K562 (cell line): ENCODE measurements around the gene WIPF2. TPM values are rescaled to one million over a fixed set of nuclear protein-coding genes. Genes with fewer than 3 reads are reported as not detected.
A peak's percentile ranks its signal among the peaks of the same experiment; 100 is the strongest.
"Not testable (repeated sequence)": the region's sequence is repeated elsewhere in the genome, so short reads cannot be mapped to it uniquely, and the experiment has no call there.

Experiments
- ATAC-seq: fragments of 200-7000 bp; cut with Tn5 transposase; 3 replicates; pipeline ENCODE4 v1.9.1; 2020; ENCODE audit warnings: moderate library complexity
- BruUV-seq: library from RNA; stranded (reverse); fragments of 400-500 nt; replicated peaks from 2 replicates; lab custom pipeline; 2021; lab: Mats Ljungman, UMichigan
- CTCF ChIA-PET: fragments of 300-600 bp; formaldehyde crosslinking; extraction: SDS; loops from one replicate; lab custom pipeline; 2021; ENCODE audit warnings: low intra/inter-chr PET ratio; lab: Yijun Ruan, JAX
- POLR2A ChIA-PET: fragments of 300-600, 350-650 bp; sonication (Branson Sonifier 250); formaldehyde crosslinking; extraction: SDS; loops from one replicate; lab custom pipeline; 2021; ENCODE audit warnings: antibody characterized with exemption, inconsistent platforms; lab: Yijun Ruan, JAX
- DNase-seq, 4 experiments: peaks; one replicate each; pipeline versions ENCODE4 v3.0.0 to v3.0.0-alpha.2; 2011 to 2018; ENCODE audit warnings: low spot score in 3 of 4, mixed read lengths in 3 of 4; ENCODE audit errors: extremely low read depth in 1 of 4
- FAIRE-seq: peaks from 2 replicates; lab custom pipeline; 2011; peaks lifted over from hg19 to GRCh38; lab: Jason Lieb, UNC
- H2AFZ ChIP-seq: 2 replicates; pipeline ENCODE4 v1.6.0; 2011; ENCODE audit warnings: low read depth, low read length, control low read depth, inconsistent platforms
- H3K27ac ChIP-seq: fragments of 200-600 bp; 3 replicates; pipeline ENCODE4 v1.8.0; 2011; ENCODE audit warnings: low read depth, mild to moderate bottlenecking, control low read depth, inconsistent platforms, low read length, moderate library complexity, mixed read lengths; ENCODE audit errors: extremely low read depth
- H3K27me3 ChIP-seq, 2 experiments: fragments of 300-600 bp in 1 of 2; 2 replicates in 1 of 2; 3 replicates in 1 of 2; pipeline versions ENCODE4 v1.6.0 to v1.8.0; 2011; ENCODE audit warnings: inconsistent platforms in 2 of 2, low read length in 2 of 2, mild to moderate bottlenecking in 1 of 2, mixed read lengths in 1 of 2, moderate library complexity in 1 of 2; ENCODE audit not compliant: control insufficient read depth in 2 of 2, insufficient read depth in 2 of 2
- H3K36me3 ChIP-seq: fragments of 300-600 bp; 3 replicates; pipeline ENCODE4 v1.8.0; 2011; ENCODE audit warnings: mild to moderate bottlenecking, low read length, inconsistent platforms; ENCODE audit not compliant: control insufficient read depth, insufficient read depth
- H3K4me1 ChIP-seq, 2 experiments: fragments of 200-600 bp in 1 of 2; replicated peaks in 1 of 2; 2 replicates in 1 of 2; 3 replicates in 1 of 2; pipeline versions ENCODE4 v1.5.1 to v1.8.0; 2011; ENCODE audit warnings: inconsistent platforms in 2 of 2, low read length in 2 of 2, mild to moderate bottlenecking in 1 of 2, mixed read lengths in 1 of 2, moderate library complexity in 1 of 2; ENCODE audit not compliant: control insufficient read depth in 2 of 2, insufficient read depth in 2 of 2
- H3K4me2 ChIP-seq: 2 replicates; pipeline ENCODE4 v1.6.1; 2011; ENCODE audit warnings: low read length, control low read depth, inconsistent platforms, mixed read lengths; ENCODE audit not compliant: insufficient read depth
- H3K4me3 ChIP-seq: fragments of 200-600 bp; sonication (generic), shearing (Covaris generic); 2 replicates; pipeline ENCODE4 v1.5.1; 2016; ENCODE audit warnings: control low read depth, inconsistent platforms
- H3K79me2 ChIP-seq: fragments of 200-600 bp; 3 replicates; pipeline ENCODE4 v1.8.0; 2011; ENCODE audit warnings: low read length, inconsistent platforms; ENCODE audit not compliant: control insufficient read depth, insufficient read depth
- H3K9ac ChIP-seq, 2 experiments: 2 replicates each; pipeline versions ENCODE4 v1.6.0 to v1.6.1; 2011; ENCODE audit warnings: low read depth in 2 of 2, low read length in 2 of 2, control low read depth in 1 of 2, inconsistent platforms in 1 of 2, mild to moderate bottlenecking in 1 of 2, mixed read lengths in 1 of 2; ENCODE audit not compliant: insufficient read depth in 1 of 2
- H3K9me1 ChIP-seq: one replicate; pipeline ENCODE4 v1.6.0; 2011; ENCODE audit warnings: inconsistent platforms, mild to moderate bottlenecking, low read length, moderate library complexity; ENCODE audit not compliant: control insufficient read depth, insufficient read depth
- H3K9me3 ChIP-seq: replicated peaks from 2 replicates; pipeline ENCODE4 v1.5.1; 2011; ENCODE audit warnings: low read depth, low read length, inconsistent platforms; ENCODE audit not compliant: control insufficient read depth, insufficient read depth
- H4K20me1 ChIP-seq: replicated peaks from 2 replicates; pipeline ENCODE4 v1.6.1; 2011; ENCODE audit warnings: low read length, inconsistent platforms, mixed read lengths; ENCODE audit not compliant: control insufficient read depth, insufficient read depth
- ARID1B ChIP-seq: fragments of 450-650 bp; IDR thresholded peaks from 2 replicates; pipeline ENCODE4 v1.6.1; 2016; ENCODE audit warnings: antibody characterized with exemption, mild to moderate bottlenecking, inconsistent platforms
- GATAD2A ChIP-seq: fragments of 450-650 bp; IDR thresholded peaks from 2 replicates; pipeline ENCODE4 v1.6.1; 2017
- SUPT5H ChIP-seq: fragments of 450-650 bp; IDR thresholded peaks from 2 replicates; pipeline ENCODE4 v1.6.1; 2016
- WGBS: fragments of 100-300 bp; shearing (Covaris generic); methylation state at CpG from one replicate; pipeline ENCODE4 v1.1.6; 2016; ENCODE audit warnings: low coverage, mixed read lengths; ENCODE audit not compliant: insufficient coverage; ENCODE audit errors: missing lambda C conversion rate; 5-methylcytosine and 5-hydroxymethylcytosine counted together
- in situ Hi-C: fragments of 300-500 bp; cut with MboI; formaldehyde crosslinking; loops from 4 replicates; pipeline ENCODE4 v1.15.0; 2018; ENCODE audit warnings: inconsistent platforms, mixed read lengths
- intact Hi-C: fragments of 100-400 bp; cut with micrococcal nuclease; formaldehyde crosslinking; loops from 2 replicates; pipeline ENCODE4 v1.14.2; 2022
- polyA plus RNA-seq, 8 experiments: library from polyadenylated mRNA; depleted of rRNA in 4 of 8; stranded (reverse) in 5 of 8; unstranded in 3 of 8; fragments of >200 nt; fragmentation: Nextera tagmentation in 2 of 8; fragmentation: Illumina TruSeq in 1 of 8; extraction: Ambion mirVana in 2 of 8; extraction: Trizol in 1 of 8; gene quantifications; 2 replicates each; pipeline versions ENCODE4 v1.2.1 to v1.2.3, GENCODE V29; 2011 to 2014; ENCODE audit warnings: inconsistent platforms in 1 of 8, missing spikeins in 1 of 8
- total RNA-seq, 7 experiments: library from RNA; depleted of rRNA in 6 of 7; stranded (reverse); fragments of >200 nt in 6 of 7; fragmentation: Illumina TruSeq in 2 of 7; extraction: Trizol in 2 of 7; gene quantifications; 2 replicates each; pipeline versions ENCODE4 v1.2.1 to v1.2.3, GENCODE V29; 2011 to 2021; ENCODE audit warnings: low replicate concordance in 1 of 7
- TF ChIP-seq, protein P1 (sequence below): fragments of 450-650 bp; IDR thresholded peaks from 2 replicates; pipeline ENCODE4 v1.6.1; 2016

Gene WIPF2
- total and polyA plus RNA-seq, 9 of the 15 experiments (the other 6 are each of a cell fraction or from before 2014, with no cell fraction given), result 3.6 to 15.0 (median 5.3) TPM

DNA sequence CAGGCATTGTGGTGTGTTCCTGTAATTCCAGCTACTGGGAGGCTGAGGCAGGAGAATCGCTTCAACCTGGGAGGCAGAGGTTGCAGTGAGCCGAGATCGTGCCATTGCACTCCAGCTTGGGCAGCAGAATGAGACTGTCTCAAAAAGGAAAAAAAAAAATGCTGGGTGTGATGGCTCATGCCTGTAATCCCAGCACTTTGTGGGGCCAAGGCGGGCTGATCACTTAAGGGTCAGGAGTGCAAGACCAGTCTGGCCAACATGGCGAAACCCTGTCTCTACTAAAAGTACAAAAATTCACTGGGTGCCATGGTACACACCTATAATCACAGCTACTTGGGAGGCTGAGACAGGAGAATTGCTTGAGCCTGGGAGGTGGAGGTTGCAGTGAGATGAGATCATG is 85.8 kb downstream of the WIPF2 start:
- POLR2A ChIA-PET, result interaction anchor here (0.6 to 2.0 kb wide), 4 partner anchors 15 to 39 kb away, joined by 3 to 7 read pairs (median 4); no protein-coding TSS in a partner anchor
- intact Hi-C loops, result loop anchor here (5.0 to 10.0 kb wide), 2 partner anchors 37 to 230 kb away; no protein-coding TSS in a partner anchor

DNA sequence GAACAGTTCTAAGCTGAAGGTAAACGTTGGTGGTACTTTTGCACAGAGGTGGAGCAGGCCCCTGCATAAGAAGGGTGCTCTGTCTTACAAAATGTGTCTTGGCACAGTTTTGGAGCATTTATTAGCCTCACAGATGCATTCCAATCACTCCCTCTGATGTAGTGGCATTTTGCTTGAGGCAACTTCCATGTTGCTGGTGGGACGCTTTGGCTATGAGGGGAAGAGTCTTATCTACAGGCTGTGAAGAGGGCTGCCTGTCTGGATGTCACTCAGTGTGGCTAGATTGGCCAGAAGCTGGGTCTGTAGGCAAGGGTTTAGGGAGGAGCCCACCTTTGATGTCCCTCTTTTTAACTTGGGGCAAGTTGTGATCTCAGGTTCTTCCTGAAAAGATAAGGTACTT is 87.3 kb downstream of the WIPF2 start:
- WGBS, result 8% methylated on average over 2 of the region's 2 CpGs
- H3K27me3 ChIP-seq, result no peaks in the 10 kb centered on the region
- no peaks in the 10 kb centered on the region; the same call in 2 of the 3 replicates for H3K79me2 ChIP-seq
- H3K4me1 ChIP-seq, result peaks cover 31 to 43% of the 10 kb centered on the region in 2 experiments
- H2AFZ ChIP-seq, result peak overlapping the region; percentile 34; the same call in 1 of the 2 replicates
- peak overlapping the region; percentile 38 for H3K4me2 ChIP-seq
- peak overlapping the region; percentile 49 for H3K27ac ChIP-seq
- H3K9me1 ChIP-seq, result no peaks in the 10 kb centered on the region
- CTCF ChIA-PET, result no interaction called here
- in situ Hi-C loops, result no loop called here
- no peak overlapping the region for H3K4me3 ChIP-seq
- no peak for TF ChIP-seq ARID1B
- TF ChIP-seq, protein P1, sequence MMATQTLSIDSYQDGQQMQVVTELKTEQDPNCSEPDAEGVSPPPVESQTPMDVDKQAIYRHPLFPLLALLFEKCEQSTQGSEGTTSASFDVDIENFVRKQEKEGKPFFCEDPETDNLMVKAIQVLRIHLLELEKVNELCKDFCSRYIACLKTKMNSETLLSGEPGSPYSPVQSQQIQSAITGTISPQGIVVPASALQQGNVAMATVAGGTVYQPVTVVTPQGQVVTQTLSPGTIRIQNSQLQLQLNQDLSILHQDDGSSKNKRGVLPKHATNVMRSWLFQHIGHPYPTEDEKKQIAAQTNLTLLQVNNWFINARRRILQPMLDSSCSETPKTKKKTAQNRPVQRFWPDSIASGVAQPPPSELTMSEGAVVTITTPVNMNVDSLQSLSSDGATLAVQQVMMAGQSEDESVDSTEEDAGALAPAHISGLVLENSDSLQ, result peak; percentile 76
- TF ChIP-seq GATAD2A, result no peak
- intact Hi-C loops, result loop anchor here (5.0 to 10.0 kb wide), 2 partner anchors 36 to 228 kb away; no protein-coding TSS in a partner anchor
- H3K9ac ChIP-seq, result peak overlapping the region; percentile 34 to 75; a peak in 1 of 4 replicates
- H4K20me1 ChIP-seq, result no peaks in the 10 kb centered on the region
- peak; percentile 27 for ATAC-seq
- FAIRE-seq, result no peak
- DNase-seq, result peak in 1 of 4 experiments; percentile 56
- peaks cover 36% of the 10 kb centered on the region for H3K36me3 ChIP-seq
- no TSS peak for BruUV-seq
- POLR2A ChIA-PET, result interaction anchor here (0.5 to 3.3 kb wide), 11 partner anchors 9 to 1492 kb away, joined by 3 to 23 read pairs (median 5); partner anchors contain the start of gene CDC6
- no peaks in the 10 kb centered on the region for H3K9me3 ChIP-seq

More for the DNA sequence above, 85.8 kb downstream of the WIPF2 start:
- not testable (repeated sequence) for BruUV-seq, DNase-seq, ATAC-seq, H3K4me3 ChIP-seq, H2AFZ ChIP-seq, H3K4me2 ChIP-seq, FAIRE-seq, H3K9me1 ChIP-seq, H4K20me1 ChIP-seq, H3K27ac ChIP-seq, H3K79me2 ChIP-seq, H3K9ac ChIP-seq, H3K27me3 ChIP-seq, H3K9me3 ChIP-seq
- 96% methylated on average over 5 of the region's 5 CpGs for WGBS
- peaks cover 50% of the 10 kb centered on the region for H3K36me3 ChIP-seq
- in situ Hi-C loops, result loop anchor here (5.0 kb wide), 1 partner anchor 47 kb away; no protein-coding TSS in a partner anchor
- TF ChIP-seq SUPT5H, result 0 out of 2 replicates have a peak, but pooled peaks have one; percentile 39
- CTCF ChIA-PET, result interaction anchor here (1.4 kb wide), 1 partner anchor 17 kb away, joined by 3 read pairs; the partner anchor contains the start of gene CDC6
- H3K4me1 ChIP-seq, result peaks cover 31 to 39% of the 10 kb centered on the region in 2 experiments
